Measurements from ENCODE around the gene GNAO1. TPM values are rescaled to one million over a fixed set of nuclear protein-coding genes. Genes with fewer than 3 reads are reported as not detected.

The GNAO1 gene
- total and polyA plus RNA-seq, 7 donors = 0.35 to 1.9 (median 0.60) TPM

- TF ChIP-seq CTCF (IDR thresholded peaks at IDR 0.05) = no peak
- no peaks in the 10 kb centered on the region for H3K27me3 ChIP-seq (ENCODE audit: insufficient read depth in 3 of 3, low read length in 2 of 3)
- no peak for DNase-seq
- H3K4me1 ChIP-seq = no peaks in the 10 kb centered on the region
- intact Hi-C loops (cut with DNase I) = no loop called here
- H3K9me3 ChIP-seq = peaks cover 14% of the 10 kb centered on the region
- no peak for ATAC-seq
- H3K27ac ChIP-seq = no peak overlapping the region
- H3K4me3 ChIP-seq = no peak overlapping the region
- H3K36me3 ChIP-seq (ENCODE audit: insufficient read depth in 1 of 2, low read depth in 1 of 2) = no peaks in the 10 kb centered on the region
These were observed 9.9 kb upstream of the GNAO1 start for GRCh38 chr16:56181401-56181800.

DNA sequence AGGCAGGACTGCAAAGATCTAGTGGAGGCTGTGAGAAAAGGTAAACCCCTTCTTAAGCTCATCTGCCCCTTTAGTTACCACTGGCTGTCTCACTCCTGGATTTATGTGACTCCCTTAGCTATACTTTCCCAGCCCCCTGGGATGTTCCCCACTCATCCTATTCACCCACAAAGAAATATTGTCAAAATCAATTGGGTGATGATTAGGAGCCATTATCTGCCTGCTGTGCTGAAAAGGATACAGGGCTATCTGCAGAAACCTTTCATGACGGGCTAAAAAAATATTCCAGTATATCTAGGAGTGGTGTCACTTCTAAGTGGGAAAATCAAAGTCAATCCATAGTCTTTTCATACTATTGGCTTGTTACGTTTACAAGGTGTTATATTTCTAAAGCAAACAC lies 8.0 kb upstream of the GNAO1 start:
- no peaks in the 10 kb centered on the region for H3K36me3 ChIP-seq (ENCODE audit: insufficient read depth in 1 of 2, low read depth in 1 of 2)
- no peak overlapping the region for H3K4me3 ChIP-seq
- H3K4me1 ChIP-seq = no peaks in the 10 kb centered on the region
- intact Hi-C loops (cut with DNase I) = no loop called here
- no peak overlapping the region for H3K27ac ChIP-seq
- WGBS, 3 donors = 90 to 92% (median 91%) methylated on average over 2 of the region's 2 CpGs
- no peak for ATAC-seq
- H3K27me3 ChIP-seq (ENCODE audit: insufficient read depth in 3 of 3, low read length in 2 of 3) = peaks cover 0 to 4% (median 2%) of the 10 kb centered on the region in 3 donors
- no peak for TF ChIP-seq CTCF (IDR thresholded peaks at IDR 0.05)
- DNase-seq = no peak
- H3K9me3 ChIP-seq = peaks cover 14% of the 10 kb centered on the region

GRCh38 chr16:56190048-56190676 lies 1.1 kb upstream of the GNAO1 start:
- WGBS, 3 donors = 4 to 8% (median 5%) methylated on average over 18 of the region's 18 CpGs
- no peak for TF ChIP-seq CTCF (IDR thresholded peaks at IDR 0.05)
- H3K36me3 ChIP-seq (ENCODE audit: insufficient read depth in 1 of 2, low read depth in 1 of 2) = no peaks in the 10 kb centered on the region
- no peaks in the 10 kb centered on the region for H3K4me1 ChIP-seq
- intact Hi-C loops (cut with DNase I) = no loop called here
- no peaks in the 10 kb centered on the region for H3K9me3 ChIP-seq
- H3K27me3 ChIP-seq (ENCODE audit: insufficient read depth in 3 of 3, low read length in 2 of 3) = peaks cover 0 to 68% (median 11%) of the 10 kb centered on the region in 3 donors
- H3K4me3 ChIP-seq = peak overlapping the region; percentile 54
- H3K27ac ChIP-seq = peak overlapping the region; percentile 65
- DNase-seq = no peak
- ATAC-seq = peak in 1 of 4 donors; percentile 18

- DNase-seq (no peak), ATAC-seq (peak in 1 of 4 donors; percentile 44)
- H3K9me3 ChIP-seq = no peaks in the 10 kb centered on the region
- H3K4me1 ChIP-seq = no peaks in the 10 kb centered on the region
- 0 to 2% (median 1%) methylated on average over 30 to 50 of the region's 50 CpGs for WGBS, 3 donors
- peak overlapping the region; percentile 65 for H3K27ac ChIP-seq
- peak overlapping the region; percentile 54 for H3K4me3 ChIP-seq
- intact Hi-C loops (cut with DNase I) = no loop called here
- peaks cover 0 to 72% (median 11%) of the 10 kb centered on the region in 3 donors for H3K27me3 ChIP-seq (ENCODE audit: insufficient read depth in 3 of 3, low read length in 2 of 3)
- no peaks in the 10 kb centered on the region for H3K36me3 ChIP-seq (ENCODE audit: insufficient read depth in 1 of 2, low read depth in 1 of 2)
- TF ChIP-seq CTCF (IDR thresholded peaks at IDR 0.05) = no peak
These were observed 573 bp upstream of the GNAO1 start for GRCh38 chr16:56190677-56191155.

Data from psoas muscle (tissue), 8 donors.